GM12874 (cell line): Measurements from ENCODE around the gene SEMA5B.

Source experiments
- TF ChIP-seq, protein P1 (sequence below): IDR thresholded peaks from 2 replicates; pipeline ENCODE4 v1.5.1; 2011; ENCODE audit warnings: low read depth, mild to moderate bottlenecking, control low read depth, low read length, moderate library complexity; ENCODE audit not compliant: insufficient read depth

Gene SEMA5B

GRCh38 chr3:122917412-122917811 is 110.2 kb downstream of the SEMA5B start:
- TF ChIP-seq, protein P1, sequence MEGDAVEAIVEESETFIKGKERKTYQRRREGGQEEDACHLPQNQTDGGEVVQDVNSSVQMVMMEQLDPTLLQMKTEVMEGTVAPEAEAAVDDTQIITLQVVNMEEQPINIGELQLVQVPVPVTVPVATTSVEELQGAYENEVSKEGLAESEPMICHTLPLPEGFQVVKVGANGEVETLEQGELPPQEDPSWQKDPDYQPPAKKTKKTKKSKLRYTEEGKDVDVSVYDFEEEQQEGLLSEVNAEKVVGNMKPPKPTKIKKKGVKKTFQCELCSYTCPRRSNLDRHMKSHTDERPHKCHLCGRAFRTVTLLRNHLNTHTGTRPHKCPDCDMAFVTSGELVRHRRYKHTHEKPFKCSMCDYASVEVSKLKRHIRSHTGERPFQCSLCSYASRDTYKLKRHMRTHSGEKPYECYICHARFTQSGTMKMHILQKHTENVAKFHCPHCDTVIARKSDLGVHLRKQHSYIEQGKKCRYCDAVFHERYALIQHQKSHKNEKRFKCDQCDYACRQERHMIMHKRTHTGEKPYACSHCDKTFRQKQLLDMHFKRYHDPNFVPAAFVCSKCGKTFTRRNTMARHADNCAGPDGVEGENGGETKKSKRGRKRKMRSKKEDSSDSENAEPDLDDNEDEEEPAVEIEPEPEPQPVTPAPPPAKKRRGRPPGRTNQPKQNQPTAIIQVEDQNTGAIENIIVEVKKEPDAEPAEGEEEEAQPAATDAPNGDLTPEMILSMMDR, result no peak

DNA sequence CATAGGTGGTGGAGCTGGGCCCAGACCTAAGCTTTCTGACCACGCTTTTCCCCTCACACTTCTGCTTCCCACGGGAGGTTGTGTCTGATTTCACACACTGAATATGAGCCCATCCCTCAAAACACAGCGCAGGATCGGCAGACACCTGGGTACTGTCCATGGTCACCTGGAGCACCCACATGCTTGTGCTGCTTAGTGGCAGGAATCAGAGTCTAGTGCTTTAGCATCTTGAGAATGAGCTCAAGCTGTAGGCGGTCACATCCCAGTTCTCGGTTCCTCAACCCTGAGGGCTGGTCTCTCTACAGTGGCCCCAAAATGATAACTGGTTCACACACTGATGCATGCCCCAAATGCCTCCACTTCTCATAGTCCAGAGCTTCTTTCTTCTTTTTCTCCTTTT is 111.0 kb downstream of the SEMA5B start:
- TF ChIP-seq, protein P1, result no peak

DNA sequence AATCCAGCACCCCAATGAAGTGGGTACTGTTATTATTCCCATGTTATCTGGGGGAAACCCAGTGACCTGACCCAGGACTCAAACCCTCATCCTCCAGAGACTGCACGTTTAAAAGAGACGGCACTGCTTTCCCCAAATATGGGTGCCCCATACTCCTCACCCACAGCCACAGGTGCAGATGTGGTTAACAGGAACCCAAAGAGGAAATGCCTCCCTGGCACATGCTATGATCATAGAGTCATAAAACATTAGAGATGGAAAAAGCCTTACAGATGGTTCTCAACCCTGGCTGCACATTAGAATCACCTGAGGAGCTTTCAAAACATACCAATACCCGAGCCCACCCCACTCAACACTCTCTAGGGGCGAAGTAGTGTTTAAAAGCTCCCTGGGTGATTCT is 111.5 kb downstream of the SEMA5B start:
- TF ChIP-seq, protein P1, result no peak

GRCh38 chr3:122915300-122916055 is 112.1 kb downstream of the SEMA5B start:
- TF ChIP-seq, protein P1, result no peak

GRCh38 chr3:122913539-122914100 is 113.9 kb downstream of the SEMA5B start:
- TF ChIP-seq, protein P1, result no peak

DNA sequence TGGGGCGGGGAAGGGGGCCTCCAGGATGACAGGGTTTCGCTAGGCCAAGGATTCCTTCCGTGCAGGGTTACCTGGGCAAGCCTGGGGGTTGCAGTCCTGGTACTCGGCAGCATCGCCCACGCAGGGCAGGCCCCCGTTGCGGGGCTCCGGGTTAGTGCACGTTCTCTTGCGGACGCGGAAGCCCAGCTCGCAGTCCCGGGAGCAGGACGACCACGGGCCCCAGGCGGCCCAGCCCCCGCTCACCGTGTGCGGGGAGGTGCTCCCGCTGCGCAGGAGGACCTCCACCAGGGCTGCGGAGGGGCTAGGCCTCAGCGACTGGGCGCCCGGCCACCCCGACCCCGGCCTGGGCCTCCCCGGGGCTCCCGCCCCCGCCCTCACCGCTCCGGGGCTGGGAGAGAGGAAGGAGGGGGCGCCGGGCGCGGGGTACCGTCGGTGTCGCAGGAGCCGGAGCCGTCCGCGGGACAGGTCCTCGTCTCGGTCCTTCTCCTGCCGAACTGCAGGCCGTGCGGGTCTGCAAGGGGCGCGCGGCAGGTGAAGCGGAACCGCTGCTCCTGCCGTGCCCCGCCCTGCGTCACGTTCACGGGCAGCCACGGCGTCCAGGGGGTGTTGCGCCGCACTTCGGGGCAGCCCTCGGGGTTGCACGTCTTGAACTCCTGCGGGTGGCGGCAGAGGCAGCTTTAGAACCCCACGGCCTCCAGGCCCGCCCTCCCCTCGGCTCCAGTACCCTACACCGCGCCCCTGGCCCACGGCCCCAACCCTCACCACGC is 114.6 kb downstream of the SEMA5B start:
- TF ChIP-seq, protein P1, result no peak

- TF ChIP-seq, protein P1, result no peak
Observed at GRCh38 chr3:122911901-122912300, 115.7 kb downstream of the SEMA5B start.
